HG03571 (cell line): ENCODE data around the gene TMPRSS13.
"Not testable (repeated sequence)": the region's sequence is repeated elsewhere in the genome, so short reads cannot be mapped to it uniquely, and the experiment has no call there.

ENCODE experiments used
- ATAC-seq: cut with Tn5 transposase; IDR thresholded peaks from one replicate; pipeline ENCODE4 v1.9.1; 2021; ENCODE audit not compliant: unreplicated experiment

TMPRSS13 gene

DNA sequence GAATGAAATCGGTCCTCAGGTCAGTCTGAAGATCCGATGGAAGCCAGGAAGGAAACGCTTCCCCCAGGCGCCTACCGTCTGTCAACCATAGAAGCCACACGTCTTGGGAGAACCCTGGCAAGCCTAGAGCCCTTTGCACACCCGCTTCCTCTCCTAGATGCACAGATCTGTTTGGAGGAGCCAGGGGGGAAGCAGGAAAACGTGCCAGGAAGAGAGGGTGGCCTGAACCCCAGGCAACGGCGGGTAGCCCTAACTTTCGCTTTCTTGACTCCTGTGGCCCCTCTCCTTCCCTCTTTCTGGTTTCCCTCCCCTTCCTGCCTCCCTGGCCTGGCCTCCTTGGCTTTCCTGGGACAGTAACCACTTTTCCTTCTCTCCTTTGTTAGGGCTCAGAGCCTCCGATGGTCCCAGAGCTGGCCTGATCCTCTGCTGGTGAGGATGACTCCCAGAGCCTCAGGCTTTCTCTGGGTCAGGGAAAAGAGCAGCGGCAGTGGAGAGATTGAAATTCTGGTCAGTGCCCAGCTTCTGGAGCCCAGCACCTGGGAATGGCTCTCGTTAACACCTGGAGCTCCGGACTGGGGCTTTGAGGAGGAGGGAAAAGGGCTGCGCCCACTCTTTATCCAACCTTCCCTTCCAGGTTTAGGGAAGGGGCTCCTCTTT is 54.8 kb downstream of the TMPRSS13 start:
- ATAC-seq = no peak

DNA sequence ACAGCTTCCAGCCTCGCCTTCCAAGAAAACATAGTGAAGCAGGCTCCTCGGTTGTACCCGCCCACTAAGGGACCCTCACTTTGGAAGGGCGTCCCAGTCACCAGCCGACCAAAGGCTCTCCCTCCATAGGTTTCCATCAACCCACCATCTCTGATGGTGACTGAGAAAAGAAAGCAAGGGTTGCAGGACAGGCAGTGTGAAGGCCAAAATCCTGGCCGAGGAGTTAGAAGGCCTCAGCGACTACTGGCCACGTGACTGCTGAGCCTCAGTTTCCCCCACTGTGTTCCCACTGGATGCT is 55.4 kb downstream of the TMPRSS13 start:
- no peak for ATAC-seq

DNA sequence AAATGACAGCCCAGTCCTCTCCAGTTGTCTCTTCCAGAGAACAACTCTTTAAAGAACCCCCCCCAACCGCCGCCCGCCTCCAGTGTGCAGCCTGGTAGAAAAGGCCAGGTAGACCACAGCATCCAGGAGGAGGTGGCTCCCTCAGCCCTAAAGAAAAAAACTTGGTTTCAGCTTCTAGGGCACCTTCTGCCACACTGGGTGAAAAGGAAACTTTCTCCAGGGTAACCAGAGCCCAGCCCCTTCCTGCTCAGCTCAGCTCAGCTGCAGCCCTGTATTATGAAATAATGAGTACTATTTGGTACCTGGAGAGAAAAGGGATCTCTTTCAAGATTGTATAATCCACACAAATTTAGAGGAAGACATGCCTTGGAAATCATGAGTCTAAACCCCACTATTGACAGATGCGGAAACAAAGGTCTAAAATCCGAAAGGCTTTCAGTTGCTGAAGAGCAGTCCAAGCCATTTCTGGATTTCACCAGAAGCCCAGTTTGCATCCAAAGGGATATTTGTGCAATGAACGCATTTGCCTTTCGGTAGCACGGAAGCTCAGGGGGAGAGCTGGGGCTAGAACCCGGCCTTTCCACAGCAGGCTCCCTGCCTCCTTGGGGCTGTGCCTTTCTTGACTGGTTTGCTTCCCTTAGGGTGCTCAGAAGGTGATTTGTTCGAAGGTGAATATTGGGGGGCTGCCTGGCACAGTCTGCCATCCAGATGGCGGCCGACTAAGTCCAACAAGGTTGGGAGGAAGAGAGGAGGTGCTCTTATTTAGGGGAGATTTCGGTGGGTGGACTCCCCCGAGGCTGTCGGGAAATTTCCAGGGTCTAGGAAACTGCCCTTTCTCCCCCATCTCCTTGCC is 56.0 kb downstream of the TMPRSS13 start:
- no peak for ATAC-seq

DNA sequence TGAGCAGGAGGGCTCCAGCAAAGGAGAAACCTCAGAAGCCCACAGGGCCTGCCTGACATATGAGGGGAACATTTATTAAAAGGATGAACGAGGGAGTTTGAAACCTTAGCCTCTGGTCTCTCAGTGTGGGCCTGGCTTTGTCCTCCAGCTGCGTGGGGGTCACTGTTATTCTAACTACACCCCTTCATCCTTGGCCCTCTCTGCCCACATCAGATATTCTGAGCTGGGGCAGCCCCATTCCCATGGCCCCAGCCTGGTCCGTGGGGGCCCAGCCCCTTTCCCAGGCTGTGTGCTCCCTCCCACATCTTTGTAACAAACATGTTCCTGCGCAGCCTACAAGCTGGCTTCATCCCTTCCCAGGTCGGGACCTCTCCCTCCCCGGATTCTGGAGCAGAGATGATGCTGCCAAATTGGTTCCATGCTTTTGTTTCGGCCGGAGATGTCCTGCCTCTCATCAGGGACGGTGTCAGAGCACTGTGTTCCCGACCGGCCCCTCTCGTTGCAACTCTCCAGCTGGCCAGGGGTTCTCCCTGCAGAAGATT is 56.7 kb downstream of the TMPRSS13 start:
- no peak for ATAC-seq

DNA sequence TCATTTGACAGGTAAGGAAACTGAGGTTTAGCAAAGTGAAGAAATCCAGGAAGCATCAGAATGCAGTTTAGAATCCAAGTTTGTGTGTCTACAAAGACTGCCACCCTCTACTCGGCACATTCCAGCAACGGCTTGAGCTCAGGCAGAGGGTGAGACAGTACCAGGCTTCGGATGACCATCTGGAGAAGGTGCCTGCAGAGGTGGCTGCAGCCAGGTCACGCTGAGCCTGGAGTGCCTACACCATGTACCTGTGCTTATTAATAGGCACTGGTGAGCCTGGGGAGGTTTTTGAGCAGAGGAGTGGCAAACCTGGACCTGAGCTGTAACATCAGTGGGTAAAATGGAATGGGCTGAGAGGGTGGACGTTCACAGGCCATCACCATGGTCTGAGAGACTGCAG is 57.4 kb downstream of the TMPRSS13 start:
- no peak for ATAC-seq

DNA sequence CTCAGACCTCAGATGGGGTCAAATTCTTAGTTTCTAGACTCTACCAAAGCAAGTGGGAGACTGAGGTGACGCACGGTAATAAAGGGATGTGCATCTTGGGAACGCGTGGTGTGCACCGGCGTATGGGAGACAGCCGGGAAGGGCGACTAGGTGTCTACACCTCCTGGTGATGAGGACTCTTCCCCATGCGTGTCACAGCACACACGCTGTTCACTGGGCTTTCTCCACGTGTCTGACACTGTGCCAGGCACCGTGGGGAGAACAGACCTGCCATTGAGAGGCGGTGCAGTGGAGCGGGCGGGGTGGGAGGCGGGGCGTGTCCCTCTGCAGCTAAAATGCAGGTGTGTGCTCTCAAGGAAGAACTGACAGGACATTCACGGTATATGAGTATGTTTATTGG is 58.0 kb downstream of the TMPRSS13 start:
- no peak for ATAC-seq

DNA sequence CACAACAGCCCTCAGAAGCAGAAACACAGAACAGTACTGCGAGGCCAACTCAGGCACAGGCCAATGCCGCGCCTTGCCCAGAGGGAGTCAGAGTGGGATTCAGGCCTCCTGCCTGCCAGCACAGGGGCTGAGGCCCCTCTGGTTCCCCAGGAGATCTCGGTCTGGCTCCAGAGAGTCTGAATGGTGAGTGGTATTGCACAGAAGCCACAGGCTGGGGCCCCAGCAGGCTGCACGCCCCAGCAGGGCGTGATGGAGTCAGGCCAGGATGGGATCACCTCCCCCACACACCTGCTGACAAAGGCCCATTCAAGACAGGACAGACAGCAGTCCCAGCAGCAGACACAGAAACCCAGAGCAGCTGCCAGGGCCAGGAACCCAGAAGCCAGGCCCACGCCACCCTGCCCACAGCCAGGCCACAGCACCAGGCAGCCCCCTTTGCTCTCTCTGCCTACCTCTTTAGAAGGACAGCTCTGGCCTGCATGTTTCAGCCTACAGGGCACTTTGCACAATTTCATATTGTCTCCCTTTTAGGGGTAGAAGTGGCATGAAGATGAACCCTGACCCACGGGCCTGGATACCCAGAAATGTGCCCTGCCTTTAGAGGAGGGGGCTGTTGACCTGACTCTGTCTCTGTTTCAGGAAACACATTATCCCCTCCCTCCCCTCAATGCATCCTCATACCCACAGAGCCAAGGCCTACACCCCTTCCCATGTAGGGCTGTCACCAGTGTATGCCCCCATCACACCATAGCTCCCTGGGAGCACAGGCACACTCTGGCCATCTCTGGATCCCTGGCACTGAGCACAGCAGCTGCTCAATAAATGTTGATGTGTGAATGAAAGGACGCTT is 58.9 kb downstream of the TMPRSS13 start:
- ATAC-seq = no peak

DNA sequence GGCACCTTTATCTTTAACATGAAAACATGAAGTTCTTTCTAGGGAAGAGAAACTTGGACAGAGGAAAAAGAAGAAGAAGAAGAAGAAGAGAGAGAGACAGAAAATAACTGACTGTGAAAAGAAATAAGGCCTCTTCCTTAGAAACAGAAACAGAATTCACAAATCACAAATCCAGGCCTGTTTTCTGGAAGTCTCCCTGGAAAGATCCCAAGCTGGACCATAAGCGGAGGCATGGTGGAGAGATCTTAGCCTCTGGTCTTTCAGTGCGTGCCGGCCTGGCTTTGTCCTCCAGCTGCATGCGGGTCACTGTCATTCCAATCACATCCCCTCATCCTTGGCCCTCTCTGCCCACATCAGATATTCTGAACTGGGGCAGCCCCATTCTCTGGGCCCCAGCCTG is 59.6 kb downstream of the TMPRSS13 start:
- no peak for ATAC-seq

DNA sequence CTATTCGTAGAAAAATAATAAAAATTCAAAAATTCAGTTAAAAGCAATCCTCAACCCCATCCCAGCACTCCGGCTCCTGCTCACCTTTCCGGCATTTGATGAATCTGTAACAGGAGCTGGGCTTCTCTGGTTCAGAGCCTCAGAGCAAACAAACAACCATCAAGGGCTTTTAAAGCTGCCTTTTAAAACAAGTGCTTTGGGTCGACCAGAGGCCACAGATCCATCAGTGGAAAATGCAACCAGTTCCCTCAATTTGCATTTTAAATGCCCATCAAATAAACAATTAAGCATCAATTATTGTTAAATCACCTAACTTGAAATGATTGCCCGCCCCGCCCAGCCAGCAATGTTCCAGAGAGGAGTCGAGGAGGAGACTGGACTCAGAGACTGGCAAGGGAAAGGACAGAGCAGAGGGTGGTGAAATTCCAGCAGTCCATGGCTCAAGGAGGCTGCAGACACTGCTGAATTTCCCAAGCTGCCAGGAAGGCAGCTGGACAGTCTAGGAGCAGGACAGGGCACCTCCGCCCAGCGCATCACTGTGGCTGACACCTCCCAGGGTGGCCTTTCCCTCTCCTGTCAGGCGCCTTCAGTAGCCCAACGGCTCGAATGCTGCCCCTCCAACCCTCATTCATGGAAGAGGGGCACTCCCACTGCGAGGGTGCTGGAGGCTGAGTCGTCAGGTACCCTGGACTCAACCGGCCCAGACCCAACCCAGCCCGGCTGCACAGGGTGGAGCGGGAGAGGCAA is 60.2 kb downstream of the TMPRSS13 start:
- no peak for ATAC-seq

DNA sequence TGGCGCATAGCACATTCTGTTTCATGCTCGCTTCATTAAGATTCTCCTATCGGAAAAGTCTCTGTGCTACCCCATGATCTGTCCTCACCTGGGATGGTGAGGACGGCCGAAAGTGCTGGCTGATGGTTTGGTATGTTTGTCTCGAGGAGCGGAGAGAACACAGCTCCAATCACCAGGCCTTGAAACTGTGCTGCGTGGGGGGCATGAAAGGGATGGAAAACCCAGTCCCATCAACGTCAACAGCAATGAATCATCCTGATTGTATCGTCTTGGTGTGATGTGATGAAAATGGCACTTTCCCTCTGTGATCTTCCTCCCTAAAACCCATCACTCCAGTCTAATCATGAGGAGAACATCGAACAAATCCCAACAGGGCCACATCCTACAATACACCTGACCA is 61.1 kb downstream of the TMPRSS13 start:
- ATAC-seq = no peak

DNA sequence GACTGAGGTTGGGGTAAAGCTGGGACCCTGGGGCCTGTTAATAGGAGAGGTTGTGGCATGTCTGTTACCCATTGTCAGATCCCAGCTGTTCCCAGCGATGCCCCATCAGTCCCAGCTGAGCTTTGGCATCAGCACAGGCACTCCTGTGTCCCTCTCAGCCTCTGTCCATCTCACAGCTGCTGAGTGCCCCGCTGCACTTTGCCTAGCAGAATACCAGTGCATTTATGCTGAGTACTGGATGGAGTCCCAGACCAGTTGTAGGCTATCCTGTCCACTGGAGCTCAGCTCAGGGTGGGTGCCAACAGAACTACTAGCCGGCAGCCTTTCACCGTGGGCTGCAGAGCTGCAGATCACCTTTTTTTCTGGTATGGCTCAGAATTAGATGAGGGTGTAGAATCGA is 62.7 kb downstream of the TMPRSS13 start:
- ATAC-seq = no peak

DNA sequence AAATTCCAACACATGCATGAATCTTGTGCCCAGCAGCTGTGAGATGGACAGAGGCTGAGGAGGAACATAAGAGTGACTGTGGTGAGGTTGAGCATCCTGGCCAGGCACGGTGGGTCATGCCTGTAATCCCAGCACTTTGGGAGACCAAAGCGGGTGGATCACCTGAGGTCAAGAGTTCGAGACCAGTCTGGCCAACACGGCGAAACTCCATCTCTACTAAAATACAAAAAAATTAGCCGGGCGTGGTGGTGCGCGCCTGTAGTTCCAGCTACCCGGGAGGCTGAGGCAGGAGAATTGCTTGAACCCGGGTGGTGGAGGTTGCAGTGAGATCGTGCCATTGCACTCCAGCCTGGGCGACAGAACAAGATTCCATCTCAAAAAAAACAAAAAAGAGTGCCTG is 63.7 kb downstream of the TMPRSS13 start:
- not testable (repeated sequence) for ATAC-seq

DNA sequence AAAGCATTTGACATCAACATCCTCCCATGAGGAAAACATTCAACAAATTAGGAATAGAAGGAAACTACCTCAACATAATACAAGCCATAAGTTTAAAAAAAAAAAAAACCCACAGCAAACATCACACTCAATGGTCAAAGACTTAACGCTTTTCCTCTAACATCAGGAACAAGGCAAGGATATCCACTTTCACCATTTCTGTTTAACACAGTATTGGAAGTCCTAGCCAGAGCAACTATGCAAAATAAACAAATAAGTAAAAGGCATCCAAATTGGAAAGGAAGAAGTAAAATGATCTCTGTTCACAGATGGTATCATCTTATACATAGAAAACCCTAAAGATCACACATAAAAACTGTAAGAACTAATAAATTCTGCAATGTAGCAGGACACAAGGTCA is 65.8 kb downstream of the TMPRSS13 start:
- ATAC-seq = no peak

DNA sequence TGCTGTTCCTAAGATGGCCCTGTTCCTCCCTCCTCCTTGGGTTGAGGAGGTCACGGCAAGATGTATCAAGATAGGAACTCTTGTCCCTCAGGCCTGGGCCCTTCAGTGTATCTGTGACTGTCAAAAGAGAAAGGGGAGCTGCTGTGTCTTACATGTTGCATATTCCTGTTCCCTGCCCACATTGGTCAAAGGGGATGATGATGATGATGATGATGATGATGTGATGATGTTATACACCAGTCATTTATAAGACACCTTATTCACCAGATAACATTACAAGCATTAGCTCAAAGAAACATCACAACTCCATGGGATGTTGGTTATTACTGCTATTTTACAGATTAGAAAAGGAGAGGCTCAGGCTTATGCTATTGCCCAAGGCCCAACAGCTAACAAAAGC is 66.4 kb downstream of the TMPRSS13 start:
- no peak for ATAC-seq

DNA sequence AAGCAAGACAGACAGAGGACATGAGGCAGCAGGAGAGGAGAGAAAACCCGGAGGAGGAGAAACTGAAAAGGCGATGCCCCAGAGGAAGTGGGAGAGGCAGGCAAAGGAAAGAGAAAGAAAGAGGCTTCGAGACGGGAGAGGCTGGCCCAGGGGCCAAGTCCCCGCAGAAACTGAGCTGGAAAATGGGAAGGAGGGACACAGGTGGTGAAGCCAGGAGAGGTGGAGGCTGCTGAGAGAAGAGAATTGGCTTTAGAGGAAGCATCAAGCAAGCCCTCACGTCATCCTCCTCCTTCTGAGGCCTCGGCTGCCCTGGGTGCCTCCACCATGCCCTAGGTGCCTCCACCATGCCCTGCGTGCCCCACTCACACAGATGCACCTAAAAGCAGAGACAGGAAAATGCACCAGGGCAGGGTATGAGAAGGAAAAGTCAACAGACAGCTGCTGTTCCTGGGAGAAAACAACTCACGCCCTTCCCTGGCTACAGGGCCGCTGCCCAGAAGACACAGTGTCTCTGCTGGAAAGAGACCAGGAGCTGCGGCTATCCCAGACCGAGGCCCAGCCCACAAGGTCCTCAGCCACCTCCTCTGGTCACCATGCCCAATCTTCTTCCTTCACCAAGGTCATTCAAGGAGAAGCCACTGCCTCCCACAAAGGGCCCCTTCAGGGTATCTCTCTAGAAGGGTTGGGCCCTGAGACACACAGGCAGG is 67.0 kb downstream of the TMPRSS13 start:
- no peak for ATAC-seq

DNA sequence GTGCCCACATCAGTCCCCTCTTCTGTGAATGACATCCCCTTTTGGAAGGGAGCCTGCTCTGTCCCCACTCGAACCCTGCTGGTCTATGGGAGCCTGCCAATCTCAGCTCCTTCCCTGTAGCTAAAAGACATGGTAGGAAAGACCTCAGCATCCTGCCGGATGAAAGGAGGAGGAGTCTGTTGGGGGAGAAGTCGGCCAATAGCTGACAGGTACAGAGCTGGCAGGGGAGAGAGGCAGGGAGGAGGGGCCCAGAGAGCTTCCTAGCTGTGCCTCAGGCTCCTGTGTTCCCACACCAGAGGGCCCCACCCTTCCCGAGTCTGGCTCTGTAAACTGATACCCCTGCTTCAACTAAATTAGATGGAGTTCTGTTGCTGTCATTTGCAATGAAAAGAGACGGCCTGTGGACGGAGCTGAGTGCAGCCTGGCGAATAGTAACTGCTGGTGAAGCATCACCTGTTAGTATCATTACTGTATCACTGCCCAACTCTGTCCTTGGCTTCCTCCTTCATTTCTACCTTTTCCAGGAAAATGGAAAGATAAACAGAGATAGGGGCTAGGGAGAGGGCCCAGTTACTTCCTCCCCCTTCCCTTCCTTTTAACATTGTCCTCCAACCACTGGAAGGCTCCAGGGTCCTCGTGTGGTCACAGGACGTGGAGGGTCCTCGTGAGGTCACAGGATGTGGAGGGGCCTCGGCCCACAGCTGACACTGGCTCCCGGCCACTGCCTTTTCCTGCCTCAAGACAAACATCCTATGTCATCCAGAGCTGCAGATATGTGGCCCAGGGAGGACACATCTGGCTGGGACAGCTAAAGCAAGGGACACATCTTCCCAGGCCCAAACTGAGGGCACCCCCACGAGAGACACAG is 67.8 kb downstream of the TMPRSS13 start:
- ATAC-seq = no peak

DNA sequence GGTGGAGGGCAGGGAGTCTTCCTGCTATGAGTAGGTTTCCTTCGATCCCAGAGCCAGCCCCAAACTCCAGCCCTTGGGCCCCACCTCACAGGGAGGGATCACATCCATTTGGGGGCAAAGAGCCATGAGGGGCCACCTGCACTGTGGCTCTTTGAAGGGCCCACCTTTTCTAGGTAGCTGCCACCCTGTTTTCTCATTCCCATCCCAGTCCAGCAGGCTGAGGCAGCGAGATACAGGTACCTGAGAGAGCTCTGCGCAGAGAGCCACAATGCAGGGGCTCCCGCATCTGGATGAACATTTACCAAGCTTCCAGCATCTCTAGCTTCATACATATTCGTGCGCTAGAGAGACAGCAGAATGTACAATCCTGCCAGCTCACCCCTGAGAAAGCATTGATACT is 69.1 kb downstream of the TMPRSS13 start:
- no peak for ATAC-seq

DNA sequence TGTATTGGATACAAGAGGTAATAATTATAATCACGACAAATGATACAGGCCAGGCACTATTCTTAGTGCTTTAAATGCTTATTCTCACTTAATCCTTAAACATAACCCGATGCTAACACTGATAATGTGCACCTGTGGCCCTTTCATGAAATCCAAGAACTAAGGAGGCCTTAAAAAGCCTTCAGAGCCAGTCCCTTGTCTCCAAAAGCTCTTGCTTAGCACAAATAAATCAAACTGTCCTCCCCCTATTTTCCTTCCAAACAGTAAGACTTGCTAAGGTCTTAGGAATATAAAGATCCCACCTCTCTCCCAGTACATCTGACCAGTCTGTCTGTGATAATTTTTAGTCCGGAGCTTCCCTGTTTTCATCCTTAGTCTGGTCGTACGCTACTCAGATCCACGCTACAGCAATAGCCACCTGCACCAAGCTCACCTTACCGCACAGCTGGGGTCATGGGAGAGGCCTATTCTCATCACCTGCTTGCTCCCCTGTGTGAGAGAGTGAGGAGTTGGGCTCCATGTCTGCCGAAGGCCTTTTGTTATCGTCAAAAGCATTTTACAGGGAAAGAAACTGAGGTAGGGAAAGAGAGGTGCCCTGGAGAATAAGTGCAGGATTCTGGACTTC is 69.6 kb downstream of the TMPRSS13 start:
- ATAC-seq = no peak

DNA sequence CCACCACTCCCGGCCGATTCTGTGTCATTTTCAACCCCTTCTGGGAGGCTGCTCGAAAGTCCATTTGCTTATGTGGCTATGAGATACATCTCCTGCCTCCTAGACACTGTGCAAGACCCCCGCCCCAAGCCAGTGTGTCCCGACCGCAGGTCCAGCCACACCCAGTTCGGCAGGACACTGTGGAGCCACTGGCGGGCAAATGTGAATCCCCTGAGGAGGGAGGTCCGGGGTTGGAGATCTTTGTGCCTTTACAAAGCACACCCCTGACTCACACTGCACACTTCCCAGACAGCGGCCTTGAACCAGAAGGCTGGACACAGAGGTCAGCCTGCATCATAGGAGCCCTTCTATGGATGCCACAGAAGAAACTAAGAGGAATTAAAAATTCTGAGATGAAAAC is 70.1 kb downstream of the TMPRSS13 start:
- ATAC-seq = no peak
